GM12891 (cell line): ENCODE data around the gene PTPN4.

ENCODE experiments used
- PAX5 ChIP-seq: IDR thresholded peaks from 2 replicates; pipeline ENCODE4 v1.6.1; 2011; ENCODE audit warnings: low read length, moderate library complexity, mild to moderate bottlenecking; ENCODE audit not compliant: insufficient read depth, severe bottlenecking
- POLR2A ChIP-seq: IDR thresholded peaks from 2 replicates; pipeline ENCODE4 v1.6.1; 2011; ENCODE audit warnings: low read depth, low read length, control low read depth
- POLR2AphosphoS5 ChIP-seq: IDR thresholded peaks from 2 replicates; pipeline ENCODE4 v1.6.1; 2011; ENCODE audit warnings: low read depth, low read length, control low read depth
- SPI1 ChIP-seq: IDR thresholded peaks from 2 replicates; pipeline ENCODE4 v1.6.1; 2011; ENCODE audit warnings: low read depth, low read length, control low read depth
- TAF1 ChIP-seq: IDR thresholded peaks from 2 replicates; pipeline ENCODE4 v1.6.1; 2011; ENCODE audit warnings: low read depth, low read length, control low read depth

DNA sequence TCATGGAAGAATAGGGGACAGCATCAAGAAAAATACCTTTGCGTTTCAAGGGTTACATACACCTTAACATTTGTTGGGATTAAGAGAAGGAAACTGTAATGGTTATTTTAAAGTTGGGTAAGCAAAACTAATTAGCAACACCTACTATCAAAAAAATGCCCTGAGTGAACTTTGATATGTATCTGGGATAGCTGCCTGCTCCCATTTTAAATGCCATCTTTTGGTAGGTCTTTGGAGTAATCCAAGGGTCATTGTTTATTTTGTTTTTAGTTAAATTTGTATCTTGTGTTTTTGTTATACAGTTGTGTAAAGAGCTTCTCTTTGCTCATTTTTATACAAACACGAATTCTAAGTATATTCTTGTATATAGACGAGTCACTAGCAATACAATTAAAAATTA, 9.9 kb downstream of the PTPN4 start:
- no peak for TF ChIP-seq TAF1
- no peak for TF ChIP-seq POLR2AphosphoS5
- TF ChIP-seq POLR2A: no peak
- no peak for TF ChIP-seq SPI1
- TF ChIP-seq PAX5: no peak
